HepG2 (cell line): ENCODE results near the gene ACYP2. TPM values are rescaled to one million over a fixed set of nuclear protein-coding genes. Genes with fewer than 3 reads are reported as not detected.

ENCODE experiments used
- SNAPC2 ChIP-seq: sonication (generic); formaldehyde crosslinking; IDR thresholded peaks from 2 replicates; pipeline ENCODE4 v1.8.1; 2022; ENCODE audit warnings: mild to moderate bottlenecking, missing genetic modification reagents
- TBL1XR1 ChIP-seq: fragments of 150-350 bp; IDR thresholded peaks from 2 replicates; pipeline ENCODE4 v1.6.1; 2014; ENCODE audit warnings: borderline replicate concordance, low read length; ENCODE audit not compliant: partially characterized antibody
- TBX3 ChIP-seq: fragments of 450-650 bp; IDR thresholded peaks from 2 replicates; pipeline ENCODE4 v1.6.1; 2017; ENCODE audit warnings: antibody characterized with exemption, mild to moderate bottlenecking, inconsistent platforms, borderline replicate concordance
- ZMYM4 ChIP-seq: sonication (generic); formaldehyde crosslinking; IDR thresholded peaks from 2 replicates; pipeline ENCODE4 v1.8.1; 2023; ENCODE audit warnings: mild to moderate bottlenecking, missing genetic modification reagents
- ZNF34 ChIP-seq: sonication (generic); formaldehyde crosslinking; IDR thresholded peaks from 2 replicates; pipeline ENCODE4 v1.4.0; 2020; ENCODE audit warnings: mild to moderate bottlenecking, missing genetic modification reagents, borderline replicate concordance
- ZNF430 ChIP-seq: sonication (generic); formaldehyde crosslinking; IDR thresholded peaks from 2 replicates; pipeline ENCODE4 v1.9.0; 2021; ENCODE audit warnings: mild to moderate bottlenecking, missing genetic modification reagents
- ZNF563 ChIP-seq: sonication (generic); formaldehyde crosslinking; IDR thresholded peaks from 2 replicates; pipeline ENCODE4 v1.8.0; 2022; ENCODE audit warnings: mild to moderate bottlenecking, moderate library complexity, missing genetic modification reagents
- ZNF589 ChIP-seq: sonication (generic); formaldehyde crosslinking; conservative IDR thresholded peaks from 2 replicates; pipeline ENCODE4 v1.8.0; 2022; ENCODE audit warnings: mild to moderate bottlenecking, moderate library complexity, missing genetic modification reagents
- polyA plus RNA-seq, 8 experiments: library from polyadenylated mRNA; depleted of rRNA in 3 of 8; stranded (reverse) in 7 of 8; unstranded in 1 of 8; fragments of >200 nt; fragmentation: Illumina TruSeq in 4 of 8; extraction: Trizol in 4 of 8; gene quantifications; 2 replicates each; pipeline versions ENCODE4 v1.2.1 to v1.2.3, GENCODE V29; 2011 to 2016; ENCODE audit warnings: low read depth in 4 of 8, missing spikeins in 1 of 8, mixed read lengths in 1 of 8; ENCODE audit not compliant: insufficient read depth in 1 of 8
- total RNA-seq, 5 experiments: library from RNA; depleted of rRNA; stranded (reverse); fragments of >200 nt; fragmentation: Illumina TruSeq; extraction: Trizol; gene quantifications; 2 replicates each; pipeline ENCODE4 v1.2.3, GENCODE V29; 2016; ENCODE audit warnings: low read depth in 1 of 5
- TF ChIP-seq, protein P1 (sequence below): sonication (generic); formaldehyde crosslinking; IDR thresholded peaks from 2 replicates; pipeline ENCODE4 v1.5.0; 2020; ENCODE audit warnings: mild to moderate bottlenecking, missing genetic modification reagents, moderate library complexity
- TF ChIP-seq, protein P2 (sequence below): sonication (generic); formaldehyde crosslinking; IDR thresholded peaks from 2 replicates; pipeline ENCODE4 v1.4.0; 2020; ENCODE audit warnings: missing genetic modification reagents, borderline replicate concordance
- TF ChIP-seq, protein P3 (sequence below): IDR thresholded peaks from 2 replicates; pipeline ENCODE4 v1.4.0; 2020; ENCODE audit warnings: mild to moderate bottlenecking, missing genetic modification reagents
- TF ChIP-seq, protein P4 (sequence below): sonication (generic); formaldehyde crosslinking; IDR thresholded peaks from 2 replicates; pipeline ENCODE4 v1.8.1; 2022; ENCODE audit warnings: low read depth, mild to moderate bottlenecking, missing genetic modification reagents

Gene ACYP2
- total and polyA plus RNA-seq, 2 of the 13 experiments (the other 11 are each of a cell fraction or from before 2014, with no cell fraction given) = 12.3 to 12.7 TPM

DNA sequence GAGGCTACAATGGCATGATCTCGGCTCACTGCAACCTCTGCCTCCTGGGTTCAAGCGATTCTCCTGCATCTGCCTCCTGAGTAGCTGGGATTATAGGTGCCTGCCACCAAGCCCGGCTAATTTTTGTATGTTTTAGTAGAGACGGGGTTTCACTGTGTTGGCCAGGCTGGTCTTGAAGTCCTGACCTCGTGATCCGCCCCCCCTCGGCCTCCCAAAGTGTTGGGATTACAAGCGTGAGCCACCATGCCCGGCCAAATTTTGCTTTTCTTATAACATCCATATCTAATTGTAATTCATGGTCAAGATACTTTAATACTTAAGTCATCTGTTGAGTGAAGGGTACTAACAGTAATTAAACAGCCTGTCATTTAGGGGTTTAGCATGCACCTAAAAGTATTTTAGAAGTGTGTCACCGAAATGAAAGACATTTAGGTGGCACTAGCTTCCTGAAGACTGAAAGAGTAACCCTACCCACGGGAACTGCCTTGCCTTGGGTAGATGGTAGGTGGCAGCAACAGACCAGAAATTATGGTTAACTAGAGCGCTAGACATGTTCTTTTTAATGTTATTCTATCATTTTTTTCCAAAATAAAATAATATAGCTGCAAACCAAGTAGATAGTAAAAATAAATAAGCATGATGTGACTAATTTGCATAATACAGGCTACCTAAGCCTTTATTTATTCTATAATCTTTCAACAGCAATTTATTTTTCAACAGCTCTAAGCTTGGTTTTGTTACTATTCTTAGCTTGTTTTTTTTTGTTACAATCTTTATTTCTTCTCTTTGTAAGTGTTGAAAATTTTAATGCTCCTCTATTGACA is 8.6 kb upstream of the ACYP2 start (continued):
- TF ChIP-seq, protein P1, sequence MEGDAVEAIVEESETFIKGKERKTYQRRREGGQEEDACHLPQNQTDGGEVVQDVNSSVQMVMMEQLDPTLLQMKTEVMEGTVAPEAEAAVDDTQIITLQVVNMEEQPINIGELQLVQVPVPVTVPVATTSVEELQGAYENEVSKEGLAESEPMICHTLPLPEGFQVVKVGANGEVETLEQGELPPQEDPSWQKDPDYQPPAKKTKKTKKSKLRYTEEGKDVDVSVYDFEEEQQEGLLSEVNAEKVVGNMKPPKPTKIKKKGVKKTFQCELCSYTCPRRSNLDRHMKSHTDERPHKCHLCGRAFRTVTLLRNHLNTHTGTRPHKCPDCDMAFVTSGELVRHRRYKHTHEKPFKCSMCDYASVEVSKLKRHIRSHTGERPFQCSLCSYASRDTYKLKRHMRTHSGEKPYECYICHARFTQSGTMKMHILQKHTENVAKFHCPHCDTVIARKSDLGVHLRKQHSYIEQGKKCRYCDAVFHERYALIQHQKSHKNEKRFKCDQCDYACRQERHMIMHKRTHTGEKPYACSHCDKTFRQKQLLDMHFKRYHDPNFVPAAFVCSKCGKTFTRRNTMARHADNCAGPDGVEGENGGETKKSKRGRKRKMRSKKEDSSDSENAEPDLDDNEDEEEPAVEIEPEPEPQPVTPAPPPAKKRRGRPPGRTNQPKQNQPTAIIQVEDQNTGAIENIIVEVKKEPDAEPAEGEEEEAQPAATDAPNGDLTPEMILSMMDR (CRISPR knock-in tag) = peak; percentile 85
- TF ChIP-seq ZNF563 (CRISPR knock-in tag) (0 out of 2 replicates have a peak, but pooled peaks have one; percentile 25), ZNF589 (CRISPR knock-in tag) (no peak), TBL1XR1 (no peak), TBX3 (no peak), ZNF34 (CRISPR knock-in tag) (no peak), SNAPC2 (CRISPR knock-in tag) (0 out of 2 replicates have a peak, but pooled peaks have one; percentile 29), ZNF430 (CRISPR knock-in tag) (no peak), ZMYM4 (CRISPR knock-in tag) (0 out of 2 replicates have a peak, but pooled peaks have one; percentile 5)
- TF ChIP-seq, protein P2, sequence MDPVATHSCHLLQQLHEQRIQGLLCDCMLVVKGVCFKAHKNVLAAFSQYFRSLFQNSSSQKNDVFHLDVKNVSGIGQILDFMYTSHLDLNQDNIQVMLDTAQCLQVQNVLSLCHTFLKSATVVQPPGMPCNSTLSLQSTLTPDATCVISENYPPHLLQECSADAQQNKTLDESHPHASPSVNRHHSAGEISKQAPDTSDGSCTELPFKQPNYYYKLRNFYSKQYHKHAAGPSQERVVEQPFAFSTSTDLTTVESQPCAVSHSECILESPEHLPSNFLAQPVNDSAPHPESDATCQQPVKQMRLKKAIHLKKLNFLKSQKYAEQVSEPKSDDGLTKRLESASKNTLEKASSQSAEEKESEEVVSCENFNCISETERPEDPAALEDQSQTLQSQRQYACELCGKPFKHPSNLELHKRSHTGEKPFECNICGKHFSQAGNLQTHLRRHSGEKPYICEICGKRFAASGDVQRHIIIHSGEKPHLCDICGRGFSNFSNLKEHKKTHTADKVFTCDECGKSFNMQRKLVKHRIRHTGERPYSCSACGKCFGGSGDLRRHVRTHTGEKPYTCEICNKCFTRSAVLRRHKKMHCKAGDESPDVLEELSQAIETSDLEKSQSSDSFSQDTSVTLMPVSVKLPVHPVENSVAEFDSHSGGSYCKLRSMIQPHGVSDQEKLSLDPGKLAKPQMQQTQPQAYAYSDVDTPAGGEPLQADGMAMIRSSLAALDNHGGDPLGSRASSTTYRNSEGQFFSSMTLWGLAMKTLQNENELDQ (CRISPR knock-in tag) = no peak
- TF ChIP-seq, protein P3, sequence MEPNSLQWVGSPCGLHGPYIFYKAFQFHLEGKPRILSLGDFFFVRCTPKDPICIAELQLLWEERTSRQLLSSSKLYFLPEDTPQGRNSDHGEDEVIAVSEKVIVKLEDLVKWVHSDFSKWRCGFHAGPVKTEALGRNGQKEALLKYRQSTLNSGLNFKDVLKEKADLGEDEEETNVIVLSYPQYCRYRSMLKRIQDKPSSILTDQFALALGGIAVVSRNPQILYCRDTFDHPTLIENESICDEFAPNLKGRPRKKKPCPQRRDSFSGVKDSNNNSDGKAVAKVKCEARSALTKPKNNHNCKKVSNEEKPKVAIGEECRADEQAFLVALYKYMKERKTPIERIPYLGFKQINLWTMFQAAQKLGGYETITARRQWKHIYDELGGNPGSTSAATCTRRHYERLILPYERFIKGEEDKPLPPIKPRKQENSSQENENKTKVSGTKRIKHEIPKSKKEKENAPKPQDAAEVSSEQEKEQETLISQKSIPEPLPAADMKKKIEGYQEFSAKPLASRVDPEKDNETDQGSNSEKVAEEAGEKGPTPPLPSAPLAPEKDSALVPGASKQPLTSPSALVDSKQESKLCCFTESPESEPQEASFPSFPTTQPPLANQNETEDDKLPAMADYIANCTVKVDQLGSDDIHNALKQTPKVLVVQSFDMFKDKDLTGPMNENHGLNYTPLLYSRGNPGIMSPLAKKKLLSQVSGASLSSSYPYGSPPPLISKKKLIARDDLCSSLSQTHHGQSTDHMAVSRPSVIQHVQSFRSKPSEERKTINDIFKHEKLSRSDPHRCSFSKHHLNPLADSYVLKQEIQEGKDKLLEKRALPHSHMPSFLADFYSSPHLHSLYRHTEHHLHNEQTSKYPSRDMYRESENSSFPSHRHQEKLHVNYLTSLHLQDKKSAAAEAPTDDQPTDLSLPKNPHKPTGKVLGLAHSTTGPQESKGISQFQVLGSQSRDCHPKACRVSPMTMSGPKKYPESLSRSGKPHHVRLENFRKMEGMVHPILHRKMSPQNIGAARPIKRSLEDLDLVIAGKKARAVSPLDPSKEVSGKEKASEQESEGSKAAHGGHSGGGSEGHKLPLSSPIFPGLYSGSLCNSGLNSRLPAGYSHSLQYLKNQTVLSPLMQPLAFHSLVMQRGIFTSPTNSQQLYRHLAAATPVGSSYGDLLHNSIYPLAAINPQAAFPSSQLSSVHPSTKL (CRISPR knock-in tag) = 0 out of 2 replicates have a peak, but pooled peaks have one; percentile 2
- TF ChIP-seq, protein P4, sequence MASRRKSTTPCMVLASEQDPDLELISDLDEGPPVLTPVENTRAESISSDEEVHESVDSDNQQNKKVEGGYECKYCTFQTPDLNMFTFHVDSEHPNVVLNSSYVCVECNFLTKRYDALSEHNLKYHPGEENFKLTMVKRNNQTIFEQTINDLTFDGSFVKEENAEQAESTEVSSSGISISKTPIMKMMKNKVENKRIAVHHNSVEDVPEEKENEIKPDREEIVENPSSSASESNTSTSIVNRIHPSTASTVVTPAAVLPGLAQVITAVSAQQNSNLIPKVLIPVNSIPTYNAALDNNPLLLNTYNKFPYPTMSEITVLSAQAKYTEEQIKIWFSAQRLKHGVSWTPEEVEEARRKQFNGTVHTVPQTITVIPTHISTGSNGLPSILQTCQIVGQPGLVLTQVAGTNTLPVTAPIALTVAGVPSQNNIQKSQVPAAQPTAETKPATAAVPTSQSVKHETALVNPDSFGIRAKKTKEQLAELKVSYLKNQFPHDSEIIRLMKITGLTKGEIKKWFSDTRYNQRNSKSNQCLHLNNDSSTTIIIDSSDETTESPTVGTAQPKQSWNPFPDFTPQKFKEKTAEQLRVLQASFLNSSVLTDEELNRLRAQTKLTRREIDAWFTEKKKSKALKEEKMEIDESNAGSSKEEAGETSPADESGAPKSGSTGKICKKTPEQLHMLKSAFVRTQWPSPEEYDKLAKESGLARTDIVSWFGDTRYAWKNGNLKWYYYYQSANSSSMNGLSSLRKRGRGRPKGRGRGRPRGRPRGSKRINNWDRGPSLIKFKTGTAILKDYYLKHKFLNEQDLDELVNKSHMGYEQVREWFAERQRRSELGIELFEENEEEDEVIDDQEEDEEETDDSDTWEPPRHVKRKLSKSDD (CRISPR knock-in tag) = no peak
